GM12878 (cell line): Measurements from ENCODE around the gene TCP11L2.

Experiments used
- FOXM1 ChIP-seq: IDR thresholded peaks from 2 replicates; pipeline ENCODE4 v1.6.1; 2012; ENCODE audit warnings: low read depth, mild to moderate bottlenecking, inconsistent platforms, low read length, moderate library complexity
- POLR2AphosphoS5 ChIP-seq: IDR thresholded peaks from 2 replicates; pipeline ENCODE4 v1.6.1; 2011; ENCODE audit warnings: mild to moderate bottlenecking, low read length, inconsistent platforms
- RAD21 ChIP-seq: IDR thresholded peaks from 2 replicates; pipeline ENCODE4 v1.6.1; 2011; ENCODE audit warnings: mild to moderate bottlenecking, low read depth, low read length, moderate library complexity; ENCODE audit not compliant: insufficient read depth
- RFX5 ChIP-seq: IDR thresholded peaks from 2 replicates; pipeline ENCODE4 v1.6.1; 2011; ENCODE audit warnings: low read depth, low read length, improper control_type of control experiment
- TCF3 ChIP-seq: IDR thresholded peaks from 2 replicates; pipeline ENCODE4 v1.6.1; 2012; ENCODE audit warnings: low read depth, mild to moderate bottlenecking, low read length, borderline replicate concordance; ENCODE audit not compliant: insufficient read depth
- YY1 ChIP-seq: IDR thresholded peaks from 2 replicates; pipeline ENCODE4 v1.6.1; 2011; ENCODE audit warnings: low read depth, mild to moderate bottlenecking, low read length
- TF ChIP-seq, protein P1 (sequence below), 3 experiments: IDR thresholded peaks in 2 of 3; conservative IDR thresholded peaks in 1 of 3; 2 replicates each; pipeline ENCODE4 v1.5.1; 2011; ENCODE audit warnings: low read depth in 3 of 3, low read length in 3 of 3, mild to moderate bottlenecking in 3 of 3, control low read depth in 2 of 3, moderate library complexity in 2 of 3, inconsistent platforms in 1 of 3, mixed read lengths in 1 of 3; ENCODE audit not compliant: control insufficient read depth in 2 of 3, insufficient read depth in 1 of 3; ENCODE audit errors: extremely low read depth in 1 of 3
- TF ChIP-seq, protein P2 (sequence below): IDR thresholded peaks from 2 replicates; pipeline ENCODE4 v1.6.1; 2012; ENCODE audit warnings: low read depth, low read length, improper control_type of control experiment

GRCh38 chr12:106333010-106333409 lies 30.5 kb downstream of the TCP11L2 start:
- TF ChIP-seq YY1 (no peak), FOXM1 (no peak), RAD21 (no peak), RFX5 (no peak), TCF3 (no peak), POLR2AphosphoS5 (no peak)
- TF ChIP-seq, protein P1, sequence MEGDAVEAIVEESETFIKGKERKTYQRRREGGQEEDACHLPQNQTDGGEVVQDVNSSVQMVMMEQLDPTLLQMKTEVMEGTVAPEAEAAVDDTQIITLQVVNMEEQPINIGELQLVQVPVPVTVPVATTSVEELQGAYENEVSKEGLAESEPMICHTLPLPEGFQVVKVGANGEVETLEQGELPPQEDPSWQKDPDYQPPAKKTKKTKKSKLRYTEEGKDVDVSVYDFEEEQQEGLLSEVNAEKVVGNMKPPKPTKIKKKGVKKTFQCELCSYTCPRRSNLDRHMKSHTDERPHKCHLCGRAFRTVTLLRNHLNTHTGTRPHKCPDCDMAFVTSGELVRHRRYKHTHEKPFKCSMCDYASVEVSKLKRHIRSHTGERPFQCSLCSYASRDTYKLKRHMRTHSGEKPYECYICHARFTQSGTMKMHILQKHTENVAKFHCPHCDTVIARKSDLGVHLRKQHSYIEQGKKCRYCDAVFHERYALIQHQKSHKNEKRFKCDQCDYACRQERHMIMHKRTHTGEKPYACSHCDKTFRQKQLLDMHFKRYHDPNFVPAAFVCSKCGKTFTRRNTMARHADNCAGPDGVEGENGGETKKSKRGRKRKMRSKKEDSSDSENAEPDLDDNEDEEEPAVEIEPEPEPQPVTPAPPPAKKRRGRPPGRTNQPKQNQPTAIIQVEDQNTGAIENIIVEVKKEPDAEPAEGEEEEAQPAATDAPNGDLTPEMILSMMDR (IDR thresholded peaks at IDR 0.05 in 2 of 3, conservative IDR thresholded peaks at IDR 0.05 in 1 of 3; ENCODE audit: control insufficient read depth in 2 of 3, extremely low read depth in 1 of 3, insufficient read depth in 1 of 3, low read depth in 3 of 3, low read length in 3 of 3) = no peak
- TF ChIP-seq, protein P2, sequence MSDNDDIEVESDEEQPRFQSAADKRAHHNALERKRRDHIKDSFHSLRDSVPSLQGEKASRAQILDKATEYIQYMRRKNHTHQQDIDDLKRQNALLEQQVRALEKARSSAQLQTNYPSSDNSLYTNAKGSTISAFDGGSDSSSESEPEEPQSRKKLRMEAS = no peak
